ENCODE results near the gene ARHGAP28.
"Not testable (repeated sequence)": the region's sequence is repeated elsewhere in the genome, so short reads cannot be mapped to it uniquely, and the experiment has no call there.

Gene ARHGAP28

DNA sequence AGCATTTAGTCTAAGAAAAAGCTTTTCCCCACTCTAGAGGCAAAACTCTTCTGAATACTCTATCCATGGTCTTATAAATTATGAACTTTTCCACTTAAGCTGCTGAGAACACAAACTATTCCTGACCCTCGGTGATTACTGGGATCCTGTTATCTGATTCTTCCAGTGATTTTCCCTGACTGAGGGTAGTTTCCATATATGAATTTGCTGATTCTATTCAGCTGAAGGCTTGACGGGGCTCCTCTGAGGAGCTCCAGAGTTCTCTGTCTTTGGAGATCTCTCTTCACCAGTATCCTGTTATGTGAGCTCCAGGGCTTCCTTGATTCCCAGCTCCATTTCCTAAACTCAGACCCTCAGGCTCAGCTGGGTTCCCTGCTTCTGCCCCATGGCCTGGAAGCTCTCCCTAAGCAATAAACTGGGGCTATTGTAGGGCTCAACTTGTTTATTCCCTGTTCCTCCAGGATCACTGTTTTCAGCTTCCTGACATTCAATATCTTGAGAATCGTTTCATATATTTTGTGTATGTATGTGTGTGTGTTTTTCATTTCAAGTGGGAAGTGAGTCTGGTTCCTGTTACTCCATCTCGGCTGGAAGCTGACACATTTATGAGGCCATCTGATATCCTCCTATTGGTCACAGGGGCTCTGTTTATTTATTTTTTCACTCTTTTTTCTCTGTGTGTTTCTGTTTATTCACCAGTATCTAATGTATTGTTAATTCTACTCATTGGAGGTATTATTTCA, 78.2 kb downstream of the ARHGAP28 start:
- Mint-ChIP-seq H3K27me3 (no peaks in the 10 kb centered on the region), H3K4me1 (ENCODE audit: low read depth) (no peaks in the 10 kb centered on the region), H3K27ac (no peak overlapping the region), H3K36me3 (no peaks in the 10 kb centered on the region), H3K4me3 (no peak overlapping the region), H3K9me3 (ENCODE audit: low read depth) (peaks cover 9% of the 10 kb centered on the region)

DNA sequence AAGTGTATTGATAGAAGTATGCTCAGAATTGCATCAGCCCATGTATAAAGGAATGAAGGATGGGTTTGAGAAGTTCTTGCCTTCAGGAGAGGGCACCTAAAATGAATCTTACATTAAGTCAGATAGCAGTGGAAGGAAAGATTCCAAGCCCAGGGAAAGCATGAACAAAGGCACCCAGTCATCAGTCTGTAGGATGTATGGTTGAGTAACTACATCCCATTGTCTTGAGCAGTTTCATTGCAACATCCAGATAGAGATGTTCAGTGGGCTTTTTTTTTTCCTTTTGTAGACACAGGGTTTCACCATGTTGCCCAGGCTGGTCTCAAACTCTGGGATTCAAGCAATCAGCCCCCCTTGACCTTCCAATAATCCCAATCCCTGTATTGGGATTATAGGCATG, 80.7 kb downstream of the ARHGAP28 start:
- Mint-ChIP-seq H3K36me3 (no peaks in the 10 kb centered on the region), H3K4me3 (no peak overlapping the region), H3K9me3 (ENCODE audit: low read depth) (peaks cover 9% of the 10 kb centered on the region), H3K4me1 (ENCODE audit: low read depth) (no peaks in the 10 kb centered on the region), H3K27ac (no peak overlapping the region), H3K27me3 (peaks cover 2% of the 10 kb centered on the region)

DNA sequence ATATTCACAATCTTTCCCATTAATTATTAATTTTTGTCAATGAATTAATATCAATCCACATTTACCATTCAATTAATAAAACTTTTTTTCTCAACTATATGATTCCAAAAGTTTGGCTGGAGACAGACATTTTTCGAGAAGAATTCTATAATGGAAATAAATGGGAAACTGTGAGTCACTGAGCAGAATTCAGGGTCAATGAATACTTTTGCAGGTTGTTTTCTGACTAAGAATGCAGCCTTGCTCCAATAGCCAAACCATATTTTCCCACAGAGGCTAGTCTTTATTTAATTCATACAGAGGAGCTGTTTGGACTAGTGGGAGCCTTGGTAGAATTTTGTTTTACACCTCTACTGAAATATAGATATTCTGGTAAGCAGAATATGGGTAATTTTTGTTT, 82.3 kb downstream of the ARHGAP28 start:
- H3K27ac Mint-ChIP-seq: no peak overlapping the region
- peaks cover 9% of the 10 kb centered on the region for H3K9me3 Mint-ChIP-seq (ENCODE audit: low read depth)
- peaks cover 2% of the 10 kb centered on the region for H3K27me3 Mint-ChIP-seq
- H3K4me1 Mint-ChIP-seq (ENCODE audit: low read depth): no peaks in the 10 kb centered on the region
- no peak overlapping the region for H3K4me3 Mint-ChIP-seq
- no peaks in the 10 kb centered on the region for H3K36me3 Mint-ChIP-seq

DNA sequence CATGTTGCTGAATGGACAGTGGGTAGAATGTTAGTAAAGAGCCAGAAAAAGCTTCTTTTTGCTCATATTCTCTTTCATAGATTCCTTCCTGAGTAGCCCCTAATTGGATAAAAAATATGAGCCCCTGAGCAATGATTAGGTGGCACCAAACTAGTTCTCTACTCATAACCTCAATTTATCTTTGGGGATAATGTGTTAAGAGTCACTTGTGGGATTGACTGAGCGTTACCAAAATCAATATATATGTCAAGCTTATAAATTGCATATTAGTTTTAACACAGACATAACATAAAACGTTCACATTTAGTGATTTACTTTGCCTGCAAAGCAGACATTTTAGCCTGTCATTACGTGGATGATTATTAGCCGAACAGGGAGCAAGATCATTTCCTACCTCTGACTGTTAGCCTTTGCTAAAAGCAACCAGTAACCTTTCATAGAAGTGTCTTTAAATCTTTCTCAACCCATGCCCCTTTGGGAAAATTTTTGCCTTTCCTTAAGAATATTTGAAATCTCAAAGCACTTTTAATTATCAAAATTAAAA, 85.4 kb downstream of the ARHGAP28 start:
- Mint-ChIP-seq H3K27ac (no peak overlapping the region), H3K9me3 (ENCODE audit: low read depth) (peaks cover 6% of the 10 kb centered on the region), H3K27me3 (peaks cover 2% of the 10 kb centered on the region), H3K4me1 (ENCODE audit: low read depth) (no peaks in the 10 kb centered on the region), H3K36me3 (no peaks in the 10 kb centered on the region), H3K4me3 (no peak overlapping the region)

DNA sequence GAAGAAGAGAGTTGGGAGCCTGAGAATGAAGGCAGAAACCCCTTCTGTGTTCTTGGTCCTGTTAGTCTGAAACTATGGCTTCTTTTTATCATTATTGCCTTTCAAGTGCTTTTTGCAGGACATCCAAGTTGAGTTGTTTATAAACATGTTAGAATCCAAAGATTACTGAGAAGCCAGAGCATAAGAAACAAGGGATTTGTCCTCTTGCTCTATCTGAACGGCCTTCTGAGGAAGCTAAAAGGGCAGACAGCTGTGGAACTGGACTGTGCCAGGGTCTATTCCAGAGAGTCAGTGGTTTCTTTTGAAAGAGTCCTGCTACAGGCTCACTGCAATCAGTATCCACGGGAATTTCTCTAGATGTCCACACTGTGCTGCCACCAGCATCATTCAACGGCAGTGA, 86.6 kb downstream of the ARHGAP28 start:
- Mint-ChIP-seq H3K36me3 (no peaks in the 10 kb centered on the region), H3K27me3 (peaks cover 2% of the 10 kb centered on the region), H3K9me3 (ENCODE audit: low read depth) (peaks cover 9% of the 10 kb centered on the region), H3K4me3 (no peak overlapping the region), H3K4me1 (ENCODE audit: low read depth) (no peaks in the 10 kb centered on the region), H3K27ac (no peak overlapping the region)

DNA sequence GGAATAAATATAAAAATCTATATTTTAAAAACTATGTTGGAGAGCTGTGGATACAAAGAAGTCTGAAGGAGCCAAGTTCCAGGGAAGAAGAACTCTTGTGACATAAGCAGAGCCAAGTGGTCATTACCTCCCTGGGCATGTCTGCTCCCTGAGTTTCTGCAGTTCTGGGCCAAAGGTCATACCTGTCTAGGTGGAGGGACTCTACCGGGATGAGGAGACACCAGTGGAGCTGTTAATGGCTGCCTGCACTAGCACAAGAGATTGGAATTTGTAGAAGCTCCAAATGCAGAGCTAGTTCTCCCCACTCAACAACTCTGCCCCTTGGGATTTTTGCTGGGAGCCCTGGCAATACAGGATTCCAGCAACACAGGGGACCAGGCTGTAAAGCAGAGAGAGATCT, 89.8 kb downstream of the ARHGAP28 start:
- no peaks in the 10 kb centered on the region for H3K36me3 Mint-ChIP-seq
- H3K4me1 Mint-ChIP-seq (ENCODE audit: low read depth): no peaks in the 10 kb centered on the region
- H3K27me3 Mint-ChIP-seq: peaks cover under 1% of the 10 kb centered on the region
- H3K9me3 Mint-ChIP-seq (ENCODE audit: low read depth): peaks cover 9% of the 10 kb centered on the region
- H3K27ac Mint-ChIP-seq: no peak overlapping the region
- no peak overlapping the region for H3K4me3 Mint-ChIP-seq

- Mint-ChIP-seq H3K4me1 (ENCODE audit: low read depth) (no peaks in the 10 kb centered on the region), H3K27me3 (no peaks in the 10 kb centered on the region), H3K9me3 (ENCODE audit: low read depth) (peaks cover 5% of the 10 kb centered on the region), H3K27ac (no peak overlapping the region), H3K4me3 (no peak overlapping the region), H3K36me3 (no peaks in the 10 kb centered on the region)
These were observed 90.8 kb downstream of the ARHGAP28 start for GRCh38 chr18:6820314-6820713.

DNA sequence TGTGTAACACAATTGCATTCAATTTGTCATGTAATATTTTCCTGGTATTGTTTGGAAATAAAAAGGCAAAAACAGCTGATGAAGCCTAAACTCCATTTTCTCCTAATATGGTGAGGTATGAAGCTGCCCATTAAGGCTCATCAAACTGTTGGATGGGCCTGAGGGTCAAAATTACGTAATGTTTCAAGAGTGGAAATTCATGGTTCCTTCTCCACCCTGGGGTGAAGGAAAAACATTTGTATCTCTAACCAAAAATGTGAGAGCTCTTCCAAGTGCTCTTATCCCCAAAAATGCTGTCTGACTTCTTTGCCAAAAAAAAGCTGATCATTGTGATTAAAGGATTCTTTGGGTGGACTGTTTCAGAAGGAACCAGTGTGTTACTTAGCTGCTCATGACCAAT, 91.8 kb downstream of the ARHGAP28 start:
- H3K36me3 Mint-ChIP-seq: no peaks in the 10 kb centered on the region

DNA sequence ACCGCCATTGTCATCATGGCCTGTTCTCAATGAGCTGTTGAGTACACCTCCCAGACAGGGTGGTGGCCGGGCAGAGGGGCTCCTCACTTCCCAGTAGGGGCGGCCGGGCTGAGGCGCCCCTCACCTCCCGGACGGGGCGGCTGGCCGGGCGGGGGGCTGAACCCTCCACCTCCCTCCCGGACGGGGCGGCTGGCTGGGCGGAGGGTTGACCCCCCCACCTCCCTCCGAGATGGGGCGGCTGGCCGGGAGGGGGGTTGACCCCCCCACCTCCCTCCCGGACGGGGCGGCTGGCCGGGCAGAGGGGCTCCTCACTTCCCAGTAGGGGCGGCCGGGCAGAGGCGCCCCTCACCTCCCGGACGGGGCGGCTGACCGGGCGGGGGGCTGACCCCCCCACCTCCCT, 97.6 kb downstream of the ARHGAP28 start:
- not testable (repeated sequence) for H3K4me1 Mint-ChIP-seq (ENCODE audit: low read depth); H3K4me3 Mint-ChIP-seq; H3K9me3 Mint-ChIP-seq (ENCODE audit: low read depth); H3K27ac Mint-ChIP-seq; H3K27me3 Mint-ChIP-seq; H3K36me3 Mint-ChIP-seq

More for the DNA sequence above, 91.8 kb downstream of the ARHGAP28 start:
- Mint-ChIP-seq H3K4me1 (ENCODE audit: low read depth) (no peaks in the 10 kb centered on the region), H3K27ac (no peak overlapping the region), H3K9me3 (ENCODE audit: low read depth) (peaks cover 5% of the 10 kb centered on the region), H3K27me3 (no peaks in the 10 kb centered on the region), H3K4me3 (no peak overlapping the region)

DNA sequence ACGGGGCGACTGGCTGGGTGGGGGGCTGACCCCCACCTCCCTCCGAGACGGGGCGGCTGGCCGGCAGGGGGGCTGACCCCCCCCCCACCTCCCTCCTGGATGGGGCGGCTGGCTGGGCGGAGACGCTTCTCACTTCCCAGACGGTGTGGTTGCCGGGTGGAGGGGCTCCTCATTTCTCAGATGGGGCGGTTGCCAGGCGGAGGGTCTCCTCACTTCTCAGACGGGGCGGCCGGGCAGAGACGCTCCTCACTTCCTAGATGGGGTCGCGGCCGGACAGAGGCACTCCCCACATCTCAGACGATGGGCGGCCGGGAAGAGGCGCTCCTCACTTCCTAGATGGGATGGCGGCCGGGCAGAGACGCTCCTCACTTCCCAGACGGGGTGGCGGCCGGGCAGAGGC, 98.0 kb downstream of the ARHGAP28 start:
- not testable (repeated sequence) for H3K4me3 Mint-ChIP-seq; H3K27me3 Mint-ChIP-seq; H3K36me3 Mint-ChIP-seq; H3K27ac Mint-ChIP-seq; H3K4me1 Mint-ChIP-seq (ENCODE audit: low read depth); H3K9me3 Mint-ChIP-seq (ENCODE audit: low read depth)

DNA sequence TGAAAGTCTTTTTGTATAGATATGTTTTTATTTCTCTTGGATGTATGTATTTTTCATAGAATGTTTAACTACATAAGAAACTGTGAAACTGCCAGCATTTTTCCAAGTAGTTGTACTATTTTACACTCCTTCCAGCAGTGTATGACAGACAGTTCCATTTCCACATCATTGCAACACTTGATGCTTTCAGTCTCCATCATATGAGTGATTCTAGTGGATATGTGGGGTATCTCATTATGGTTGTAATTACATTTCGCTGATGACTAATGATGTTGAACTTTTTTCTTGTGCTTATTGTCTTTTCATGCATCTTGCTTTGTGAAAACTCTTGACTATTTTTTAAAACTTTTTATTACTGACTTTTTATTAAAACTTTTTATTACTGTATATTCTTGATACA, 101.4 kb downstream of the ARHGAP28 start:
- Mint-ChIP-seq H3K27me3 (no peaks in the 10 kb centered on the region), H3K4me1 (ENCODE audit: low read depth) (no peaks in the 10 kb centered on the region), H3K9me3 (ENCODE audit: low read depth) (peaks cover 8% of the 10 kb centered on the region), H3K4me3 (no peak overlapping the region), H3K27ac (no peak overlapping the region), H3K36me3 (no peaks in the 10 kb centered on the region)

- Mint-ChIP-seq H3K27ac (no peak overlapping the region), H3K4me1 (ENCODE audit: low read depth) (no peaks in the 10 kb centered on the region), H3K27me3 (no peaks in the 10 kb centered on the region), H3K9me3 (ENCODE audit: low read depth) (peaks cover 13% of the 10 kb centered on the region), H3K4me3 (no peak overlapping the region), H3K36me3 (no peaks in the 10 kb centered on the region)
These were observed 105.8 kb downstream of the ARHGAP28 start for GRCh38 chr18:6835345-6835744.

DNA sequence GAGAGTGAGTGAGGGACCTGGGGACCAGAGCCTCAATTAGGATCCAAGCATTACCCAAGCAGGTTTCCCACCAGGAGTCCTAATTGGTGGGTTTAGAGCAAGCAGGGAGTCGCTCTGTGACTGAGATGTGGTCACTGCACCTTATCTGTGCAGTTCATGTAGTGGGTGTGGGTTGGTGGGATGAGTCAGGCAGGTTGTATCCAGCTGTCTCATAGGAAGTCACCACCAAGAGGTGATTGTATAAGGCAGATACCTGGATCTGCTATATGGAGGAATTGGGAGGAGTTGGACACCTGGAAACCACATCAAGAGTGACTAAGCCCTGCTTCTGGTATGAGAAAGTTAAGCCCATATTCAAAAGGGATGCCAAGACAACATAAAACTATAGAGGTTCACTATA, 106.8 kb downstream of the ARHGAP28 start:
- Mint-ChIP-seq H3K9me3 (ENCODE audit: low read depth) (peaks cover 13% of the 10 kb centered on the region), H3K36me3 (no peaks in the 10 kb centered on the region), H3K4me1 (ENCODE audit: low read depth) (no peaks in the 10 kb centered on the region), H3K4me3 (no peak overlapping the region), H3K27ac (no peak overlapping the region), H3K27me3 (no peaks in the 10 kb centered on the region)

DNA sequence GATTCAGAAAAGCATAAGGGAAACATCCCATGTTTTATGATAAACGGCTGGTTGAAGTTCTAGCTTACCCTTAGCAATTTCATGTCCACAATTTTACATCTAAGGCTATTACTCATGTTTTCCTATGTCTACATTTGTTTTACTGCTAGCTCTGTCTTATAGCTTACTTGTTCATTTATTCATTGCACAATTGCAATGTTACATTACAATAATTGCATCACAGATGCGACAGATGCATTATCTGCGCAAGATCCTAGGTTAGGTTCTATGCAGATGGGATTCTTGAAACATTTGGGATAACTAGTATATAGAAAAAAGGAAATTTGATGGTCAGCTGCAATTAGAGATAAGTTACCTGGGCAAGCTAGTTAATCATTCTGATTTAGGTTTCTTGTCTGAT, 108.4 kb downstream of the ARHGAP28 start:
- Mint-ChIP-seq H3K27ac (no peak overlapping the region), H3K36me3 (no peaks in the 10 kb centered on the region), H3K9me3 (ENCODE audit: low read depth) (peaks cover 8% of the 10 kb centered on the region), H3K27me3 (no peaks in the 10 kb centered on the region), H3K4me3 (no peak overlapping the region), H3K4me1 (ENCODE audit: low read depth) (no peaks in the 10 kb centered on the region)

DNA sequence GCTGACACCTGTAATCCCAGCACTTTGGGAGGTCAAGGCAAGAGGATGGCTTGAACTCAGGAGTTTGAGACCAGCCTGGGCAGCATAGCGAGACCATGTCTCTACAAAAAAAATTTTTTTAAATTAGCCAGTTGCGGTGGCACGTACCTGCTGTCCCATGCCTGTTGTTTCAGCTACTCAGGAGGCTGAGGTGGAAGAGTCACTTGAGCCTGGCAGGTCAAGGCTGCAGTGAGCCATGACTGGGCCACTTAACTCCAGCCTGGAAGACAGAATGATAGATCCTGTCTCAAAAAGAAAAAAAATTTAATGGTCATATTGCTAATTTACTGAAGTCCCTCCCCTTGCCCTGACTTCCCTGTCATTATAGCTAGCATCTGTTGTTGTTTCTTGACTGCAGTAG, 112.6 kb downstream of the ARHGAP28 start:
- Mint-ChIP-seq H3K27ac (no peak overlapping the region), H3K27me3 (no peaks in the 10 kb centered on the region), H3K4me3 (no peak overlapping the region), H3K36me3 (no peaks in the 10 kb centered on the region), H3K4me1 (ENCODE audit: low read depth) (no peaks in the 10 kb centered on the region), H3K9me3 (ENCODE audit: low read depth) (peaks cover 4% of the 10 kb centered on the region)

- peaks cover 2% of the 10 kb centered on the region for H3K27me3 Mint-ChIP-seq
These were observed 113.8 kb downstream of the ARHGAP28 start for GRCh38 chr18:6843308-6843707.

More at GRCh38 chr18:6843308-6843707, 113.8 kb downstream of the ARHGAP28 start:
- H3K27ac Mint-ChIP-seq: no peak overlapping the region
- no peaks in the 10 kb centered on the region for H3K4me1 Mint-ChIP-seq (ENCODE audit: low read depth)
- H3K9me3 Mint-ChIP-seq (ENCODE audit: low read depth): peaks cover 4% of the 10 kb centered on the region
- H3K36me3 Mint-ChIP-seq: no peaks in the 10 kb centered on the region
- no peak overlapping the region for H3K4me3 Mint-ChIP-seq
